Omental fat pad (tissue), 4 donors: ENCODE measurements around the gene TMEM143. TPM values are rescaled to one million over a fixed set of nuclear protein-coding genes. Genes with fewer than 3 reads are reported as not detected.
A peak's percentile ranks its signal among the peaks of the same experiment; 100 is the strongest.

Experiments used
- ATAC-seq: fragments of 150-250 bp; one replicate; pipeline ENCODE4 v1.9.1; 2016; ENCODE audit warnings: mild to moderate bottlenecking, moderate library complexity; ENCODE audit not compliant: low FRiP score
- DNase-seq: peaks from one replicate; pipeline ENCODE4 v3.0.0-alpha.2; 2019; ENCODE audit warnings: low spot score
- total RNA-seq, 4 donors: library from RNA; depleted of rRNA; stranded (reverse); fragments of >200 nt; gene quantifications; one replicate each; pipeline ENCODE4 v1.1.0, GENCODE V29; 2016
- TF ChIP-seq, protein P1 (sequence below), 3 donors: fragments of 450-650 bp; IDR thresholded peaks; one replicate each; pipeline ENCODE4 v1.5.1; 2016 to 2017; ENCODE audit warnings: antibody characterized with exemption in 3 of 3, mild to moderate bottlenecking in 3 of 3, moderate library complexity in 2 of 3

The TMEM143 gene
- total RNA-seq, 4 donors from 2014 or later = 2.0 to 11.5 (median 5.1) TPM

DNA sequence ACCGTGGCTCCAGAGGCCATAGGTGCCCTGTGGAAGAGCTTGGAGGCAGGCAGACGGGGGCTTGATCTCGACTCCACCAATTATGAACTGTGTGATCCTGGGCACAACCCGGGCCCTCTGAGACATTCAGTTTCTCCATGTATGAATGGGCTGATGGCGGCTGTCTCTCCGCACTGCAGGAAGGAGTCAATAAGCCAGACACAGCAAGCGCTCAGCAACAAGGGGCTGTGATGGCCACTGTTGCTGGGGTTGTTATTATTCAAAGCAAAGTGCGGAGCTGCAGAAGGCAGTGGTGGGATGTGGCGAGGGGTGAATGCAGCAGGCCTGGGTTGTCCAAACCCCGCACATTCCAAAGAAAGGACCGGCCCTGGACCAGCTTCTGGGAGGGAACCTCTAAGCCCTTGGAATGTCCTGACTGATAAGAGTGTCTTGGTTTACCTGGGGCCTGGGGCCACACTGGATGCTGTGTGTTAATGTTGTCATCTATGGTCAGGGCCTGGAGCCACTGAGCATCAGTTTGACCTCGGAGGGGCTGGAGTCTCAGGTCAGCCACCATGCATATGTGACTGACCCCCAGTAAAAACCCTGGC lies 8.3 kb downstream of the TMEM143 start:
- TF ChIP-seq, protein P1, sequence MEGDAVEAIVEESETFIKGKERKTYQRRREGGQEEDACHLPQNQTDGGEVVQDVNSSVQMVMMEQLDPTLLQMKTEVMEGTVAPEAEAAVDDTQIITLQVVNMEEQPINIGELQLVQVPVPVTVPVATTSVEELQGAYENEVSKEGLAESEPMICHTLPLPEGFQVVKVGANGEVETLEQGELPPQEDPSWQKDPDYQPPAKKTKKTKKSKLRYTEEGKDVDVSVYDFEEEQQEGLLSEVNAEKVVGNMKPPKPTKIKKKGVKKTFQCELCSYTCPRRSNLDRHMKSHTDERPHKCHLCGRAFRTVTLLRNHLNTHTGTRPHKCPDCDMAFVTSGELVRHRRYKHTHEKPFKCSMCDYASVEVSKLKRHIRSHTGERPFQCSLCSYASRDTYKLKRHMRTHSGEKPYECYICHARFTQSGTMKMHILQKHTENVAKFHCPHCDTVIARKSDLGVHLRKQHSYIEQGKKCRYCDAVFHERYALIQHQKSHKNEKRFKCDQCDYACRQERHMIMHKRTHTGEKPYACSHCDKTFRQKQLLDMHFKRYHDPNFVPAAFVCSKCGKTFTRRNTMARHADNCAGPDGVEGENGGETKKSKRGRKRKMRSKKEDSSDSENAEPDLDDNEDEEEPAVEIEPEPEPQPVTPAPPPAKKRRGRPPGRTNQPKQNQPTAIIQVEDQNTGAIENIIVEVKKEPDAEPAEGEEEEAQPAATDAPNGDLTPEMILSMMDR (IDR thresholded peaks at IDR 0.05) = no peak
- ATAC-seq = no peak
- DNase-seq = no peak

DNA sequence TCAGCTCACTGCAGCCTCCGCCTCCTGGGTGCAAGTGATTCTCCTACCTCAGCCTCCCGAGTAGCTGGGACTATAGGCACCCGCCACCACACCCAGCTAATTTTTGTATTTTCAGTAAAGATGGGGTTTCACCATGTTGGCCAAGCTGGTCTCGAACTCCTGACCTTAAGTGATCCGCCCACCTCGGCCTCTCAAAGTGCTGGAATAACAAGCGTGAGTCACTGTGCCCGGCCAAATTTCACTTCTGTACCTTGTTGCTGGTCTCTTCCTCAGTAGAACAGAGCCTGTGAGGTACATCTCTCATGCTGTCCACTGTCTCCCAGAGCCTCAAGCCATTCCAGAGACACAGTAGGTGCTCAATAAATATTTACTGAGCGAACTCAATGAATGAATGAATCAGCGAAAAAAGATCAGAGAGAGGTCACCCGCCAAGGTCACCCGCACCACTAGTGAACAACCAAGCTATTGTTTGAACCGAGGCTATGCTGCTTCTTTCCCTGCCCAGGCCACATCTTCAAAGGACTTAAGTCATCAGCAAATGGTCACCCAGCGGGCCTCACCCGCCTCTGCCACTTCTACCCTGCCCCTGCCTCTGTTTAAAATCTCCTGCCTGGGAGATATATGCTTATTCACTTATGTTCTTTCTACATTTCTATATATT lies 9.3 kb downstream of the TMEM143 start:
- TF ChIP-seq, protein P1 (IDR thresholded peaks at IDR 0.05) = no peak
- DNase-seq (no peak), ATAC-seq (no peak)

DNA sequence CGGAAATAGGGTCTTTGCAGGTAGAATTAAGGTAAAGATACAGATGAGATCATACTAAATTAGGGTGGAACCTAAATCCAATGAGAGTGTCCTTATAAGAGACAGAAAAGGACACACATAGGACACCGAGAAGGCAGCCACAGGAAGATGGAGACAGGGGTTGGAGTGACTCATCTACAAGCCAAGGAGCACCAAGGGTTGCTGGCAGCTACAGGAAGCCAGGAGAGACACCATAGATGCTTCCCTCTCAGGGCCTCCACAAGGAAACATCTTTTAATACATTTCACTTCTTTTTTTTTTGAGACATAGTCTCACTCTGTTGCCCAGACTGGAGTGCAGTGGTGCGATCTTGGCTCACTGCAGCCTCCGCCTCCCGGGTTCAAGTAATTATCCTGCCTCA lies 10.1 kb downstream of the TMEM143 start:
- DNase-seq (no peak), ATAC-seq (no peak)
- TF ChIP-seq, protein P1 (IDR thresholded peaks at IDR 0.05) = no peak

- DNase-seq (peak; percentile 73), ATAC-seq (no peak)
- TF ChIP-seq, protein P1 (IDR thresholded peaks at IDR 0.05) = no peak
Measured at GRCh38 chr19:48351341-48351752, 12.4 kb downstream of the TMEM143 start.

- TF ChIP-seq, protein P1 (IDR thresholded peaks at IDR 0.05) = no peak
- no peak for DNase-seq
Measured at GRCh38 chr19:48350856-48351255, 12.9 kb downstream of the TMEM143 start.

GRCh38 chr19:48348737-48349136 lies 15.0 kb downstream of the TMEM143 start:
- no peak for ATAC-seq
- TF ChIP-seq, protein P1 (IDR thresholded peaks at IDR 0.05) = no peak
- no peak for DNase-seq

More at GRCh38 chr19:48350856-48351255, 12.9 kb downstream of the TMEM143 start:
- no peak for ATAC-seq

GRCh38 chr19:48348045-48348444 lies 15.7 kb downstream of the TMEM143 start:
- no peak for ATAC-seq
- DNase-seq = no peak
- TF ChIP-seq, protein P1 (IDR thresholded peaks at IDR 0.05) = no peak
